IPS DF 6.9 (cell line): ENCODE measurements around the gene ELFN1.

Source experiments
- DNase-seq: peaks from one replicate; pipeline ENCODE4 v3.0.0-alpha.2; 2013; ENCODE audit warnings: low read depth, low spot score
- H3K27ac ChIP-seq: one replicate; pipeline ENCODE4 v1.5.1; 2013; ENCODE audit warnings: low read length, control low read depth
- H3K27me3 ChIP-seq: 2 replicates; pipeline ENCODE4 v1.6.1; 2013; ENCODE audit warnings: mild to moderate bottlenecking, low read length; ENCODE audit not compliant: control insufficient read depth, insufficient read depth
- H3K36me3 ChIP-seq: 2 replicates; pipeline ENCODE4 v1.6.1; 2013; ENCODE audit warnings: low read length; ENCODE audit not compliant: control insufficient read depth, insufficient read depth
- H3K4me1 ChIP-seq: 2 replicates; pipeline ENCODE4 v1.6.1; 2013; ENCODE audit warnings: low read length; ENCODE audit not compliant: control insufficient read depth, insufficient read depth
- H3K4me3 ChIP-seq: 2 replicates; pipeline ENCODE4 v1.5.1; 2013; ENCODE audit warnings: mild to moderate bottlenecking, low read length
- H3K9me3 ChIP-seq: 2 replicates; pipeline ENCODE4 v1.6.1; 2013; ENCODE audit warnings: low read length, inconsistent platforms; ENCODE audit not compliant: control insufficient read depth, insufficient read depth
- WGBS: extraction: QIAGEN DNeasy Blood & Tissue Kit; methylation state at CpG from one replicate; pipeline ENCODE4 v1.1.7; 2013; ENCODE audit warnings: mixed read lengths, missing lambda C conversion rate; ENCODE audit not compliant: insufficient read length, insufficient coverage; 5-methylcytosine and 5-hydroxymethylcytosine counted together

The ELFN1 gene

DNA sequence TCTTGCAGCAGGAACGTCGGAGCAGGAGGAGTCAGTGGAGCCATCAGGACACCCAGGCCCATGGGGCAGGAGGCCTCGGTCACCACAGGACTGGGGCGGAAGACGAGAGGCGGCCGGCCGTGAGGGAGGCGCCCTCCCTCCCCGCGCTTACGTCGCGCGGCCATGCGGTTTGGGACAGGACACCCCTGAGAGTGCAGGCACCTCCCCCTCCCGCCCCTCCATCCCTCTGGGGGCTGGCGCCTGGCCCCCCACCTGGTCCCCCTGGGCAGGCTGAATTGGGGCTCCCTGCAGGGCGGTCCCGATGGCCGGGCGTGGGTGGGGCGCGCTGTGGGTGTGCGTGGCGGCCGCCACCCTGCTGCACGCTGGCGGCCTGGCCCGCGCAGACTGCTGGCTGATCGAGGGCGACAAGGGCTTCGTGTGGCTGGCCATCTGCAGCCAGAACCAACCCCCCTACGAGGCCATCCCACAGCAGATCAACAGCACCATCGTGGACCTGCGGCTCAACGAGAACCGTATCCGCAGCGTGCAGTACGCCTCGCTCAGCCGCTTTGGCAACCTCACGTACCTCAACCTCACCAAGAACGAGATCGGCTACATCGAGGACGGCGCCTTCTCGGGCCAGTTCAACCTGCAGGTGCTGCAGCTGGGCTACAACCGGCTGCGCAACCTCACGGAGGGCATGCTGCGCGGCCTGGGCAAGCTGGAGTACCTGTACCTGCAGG, 74.4 kb downstream of the ELFN1 start:
- Histone ChIP-seq H3K27me3 (no peaks in the 10 kb centered on the region), H3K36me3 (peaks cover 4% of the 10 kb centered on the region; the same call in 1 of the 2 replicates), H3K4me3 (no peak overlapping the region), H3K4me1 (no peaks in the 10 kb centered on the region; the same call in 1 of the 2 replicates), H3K9me3 (no peaks in the 10 kb centered on the region), H3K27ac (no peak overlapping the region)
- WGBS: no CpG with 5 or more reads among the region's 56 CpGs
- DNase-seq: no peak

DNA sequence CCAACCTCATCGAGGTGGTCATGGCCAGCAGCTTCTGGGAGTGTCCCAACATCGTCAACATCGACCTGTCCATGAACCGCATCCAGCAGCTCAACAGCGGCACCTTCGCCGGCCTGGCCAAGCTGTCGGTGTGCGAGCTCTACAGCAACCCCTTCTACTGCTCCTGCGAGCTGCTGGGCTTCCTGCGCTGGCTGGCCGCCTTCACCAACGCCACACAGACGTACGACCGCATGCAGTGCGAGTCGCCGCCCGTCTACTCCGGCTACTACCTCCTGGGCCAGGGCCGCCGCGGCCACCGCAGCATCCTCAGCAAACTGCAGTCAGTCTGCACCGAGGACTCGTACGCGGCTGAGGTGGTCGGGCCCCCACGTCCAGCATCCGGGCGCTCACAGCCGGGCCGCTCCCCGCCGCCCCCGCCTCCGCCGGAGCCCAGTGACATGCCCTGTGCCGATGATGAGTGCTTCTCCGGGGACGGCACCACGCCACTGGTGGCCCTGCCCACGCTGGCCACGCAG, 75.0 kb downstream of the ELFN1 start:
- Histone ChIP-seq H3K9me3 (no peaks in the 10 kb centered on the region), H3K4me3 (no peak overlapping the region), H3K27ac (no peak overlapping the region), H3K4me1 (no peaks in the 10 kb centered on the region; the same call in 1 of the 2 replicates), H3K36me3 (peaks cover 4% of the 10 kb centered on the region; the same call in 1 of the 2 replicates), H3K27me3 (no peaks in the 10 kb centered on the region)
- WGBS: no CpG with 5 or more reads among the region's 46 CpGs
- DNase-seq: no peak

DNA sequence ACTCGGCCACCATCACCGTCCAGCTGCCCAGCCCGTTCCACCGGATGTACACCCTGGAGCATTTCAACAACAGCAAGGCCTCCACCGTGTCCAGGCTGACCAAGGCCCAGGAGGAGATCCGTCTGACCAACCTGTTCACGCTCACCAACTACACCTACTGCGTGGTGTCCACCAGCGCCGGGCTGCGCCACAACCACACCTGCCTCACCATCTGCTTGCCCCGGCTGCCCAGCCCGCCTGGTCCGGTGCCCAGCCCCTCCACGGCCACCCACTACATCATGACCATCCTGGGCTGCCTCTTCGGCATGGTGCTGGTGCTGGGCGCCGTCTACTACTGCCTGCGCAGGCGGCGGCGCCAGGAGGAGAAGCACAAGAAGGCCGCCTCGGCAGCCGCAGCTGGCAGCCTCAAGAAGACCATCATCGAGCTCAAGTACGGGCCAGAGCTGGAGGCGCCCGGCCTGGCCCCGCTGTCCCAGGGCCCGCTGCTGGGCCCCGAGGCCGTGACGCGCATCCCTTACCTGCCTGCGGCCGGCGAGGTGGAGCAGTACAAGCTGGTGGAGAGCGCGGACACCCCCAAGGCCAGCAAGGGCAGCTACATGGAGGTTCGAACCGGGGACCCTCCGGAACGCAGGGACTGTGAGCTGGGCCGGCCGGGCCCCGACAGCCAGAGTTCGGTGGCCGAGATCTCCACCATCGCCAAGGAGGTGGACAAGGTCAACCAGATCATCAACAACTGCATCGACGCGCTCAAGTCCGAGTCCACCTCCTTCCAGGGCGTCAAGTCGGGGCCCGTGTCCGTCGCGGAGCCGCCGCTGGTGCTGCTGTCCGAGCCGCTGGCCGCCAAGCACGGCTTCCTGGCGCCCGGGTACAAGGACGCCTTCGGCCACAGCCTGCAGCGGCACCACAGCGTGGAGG, 75.8 kb downstream of the ELFN1 start:
- Histone ChIP-seq H3K9me3 (no peaks in the 10 kb centered on the region), H3K27me3 (no peaks in the 10 kb centered on the region), H3K27ac (no peak overlapping the region), H3K36me3 (peaks cover 4% of the 10 kb centered on the region; the same call in 1 of the 2 replicates), H3K4me3 (no peak overlapping the region), H3K4me1 (no peaks in the 10 kb centered on the region; the same call in 1 of the 2 replicates)
- no CpG with 5 or more reads among the region's 72 CpGs for WGBS
- no peak for DNase-seq

DNA sequence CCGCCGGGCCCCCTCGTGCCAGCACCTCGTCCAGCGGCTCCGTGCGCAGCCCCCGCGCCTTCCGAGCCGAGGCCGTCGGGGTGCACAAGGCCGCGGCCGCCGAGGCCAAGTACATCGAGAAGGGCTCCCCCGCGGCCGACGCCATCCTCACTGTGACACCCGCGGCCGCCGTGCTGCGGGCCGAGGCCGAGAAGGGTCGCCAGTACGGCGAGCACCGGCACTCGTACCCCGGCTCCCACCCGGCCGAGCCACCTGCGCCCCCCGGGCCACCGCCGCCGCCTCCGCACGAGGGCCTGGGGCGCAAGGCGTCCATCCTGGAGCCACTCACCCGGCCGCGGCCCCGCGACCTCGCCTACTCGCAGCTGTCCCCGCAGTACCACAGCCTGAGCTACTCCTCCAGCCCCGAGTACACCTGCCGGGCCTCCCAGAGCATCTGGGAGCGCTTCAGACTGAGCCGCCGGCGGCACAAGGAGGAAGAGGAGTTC, 76.5 kb downstream of the ELFN1 start:
- no peaks in the 10 kb centered on the region; the same call in 1 of the 2 replicates for H3K4me1 ChIP-seq
- no peaks in the 10 kb centered on the region for H3K9me3 ChIP-seq
- peaks cover 4% of the 10 kb centered on the region; the same call in 1 of the 2 replicates for H3K36me3 ChIP-seq
- WGBS: no CpG with 5 or more reads among the region's 60 CpGs
- H3K4me3 ChIP-seq: no peak overlapping the region
- no peak overlapping the region for H3K27ac ChIP-seq
- no peaks in the 10 kb centered on the region for H3K27me3 ChIP-seq
- DNase-seq: no peak

DNA sequence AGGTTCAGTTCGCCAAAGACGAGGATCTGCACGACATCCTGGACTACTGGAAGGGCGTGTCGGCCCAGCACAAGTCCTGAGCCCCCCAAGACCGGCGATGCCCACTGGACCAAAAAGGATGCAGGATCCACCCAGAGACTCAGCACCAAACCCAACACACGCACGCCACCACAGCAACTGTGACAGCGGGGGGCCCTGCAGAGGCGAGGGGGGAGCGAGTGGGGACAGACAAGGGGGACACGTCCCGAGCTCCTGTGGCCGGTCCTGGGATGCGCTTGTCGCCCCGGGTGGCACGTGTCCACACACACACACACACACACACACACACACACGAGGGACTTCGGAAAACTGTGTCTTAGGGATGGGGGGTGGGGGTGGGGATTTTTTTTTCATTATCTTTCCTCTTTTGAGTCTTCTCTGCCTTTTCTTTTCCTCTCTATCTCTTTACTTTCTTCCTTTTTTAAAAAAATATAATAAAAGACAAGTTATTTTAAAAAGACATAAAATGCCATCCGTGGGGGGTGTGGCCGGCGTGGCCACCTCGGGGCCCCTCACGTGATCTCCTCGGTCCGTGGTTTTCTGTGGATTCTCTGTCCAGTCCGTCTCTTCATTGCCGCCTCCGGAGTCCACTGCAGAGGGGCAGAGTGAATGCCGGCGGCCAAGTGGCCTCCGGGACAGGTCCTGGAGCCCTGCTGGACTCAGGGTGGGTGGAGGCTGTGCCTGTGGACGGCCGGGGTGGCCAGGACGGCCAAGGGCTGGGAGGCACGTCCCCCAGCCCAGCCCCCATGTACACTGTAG, 77.1 kb downstream of the ELFN1 start:
- no peak overlapping the region for H3K4me3 ChIP-seq
- H3K9me3 ChIP-seq: no peaks in the 10 kb centered on the region
- no peaks in the 10 kb centered on the region for H3K27me3 ChIP-seq
- WGBS: no CpG with 5 or more reads among the region's 38 CpGs
- peaks cover 4% of the 10 kb centered on the region; the same call in 1 of the 2 replicates for H3K36me3 ChIP-seq
- no peak for DNase-seq
- H3K27ac ChIP-seq: no peak overlapping the region
- no peaks in the 10 kb centered on the region; the same call in 1 of the 2 replicates for H3K4me1 ChIP-seq

DNA sequence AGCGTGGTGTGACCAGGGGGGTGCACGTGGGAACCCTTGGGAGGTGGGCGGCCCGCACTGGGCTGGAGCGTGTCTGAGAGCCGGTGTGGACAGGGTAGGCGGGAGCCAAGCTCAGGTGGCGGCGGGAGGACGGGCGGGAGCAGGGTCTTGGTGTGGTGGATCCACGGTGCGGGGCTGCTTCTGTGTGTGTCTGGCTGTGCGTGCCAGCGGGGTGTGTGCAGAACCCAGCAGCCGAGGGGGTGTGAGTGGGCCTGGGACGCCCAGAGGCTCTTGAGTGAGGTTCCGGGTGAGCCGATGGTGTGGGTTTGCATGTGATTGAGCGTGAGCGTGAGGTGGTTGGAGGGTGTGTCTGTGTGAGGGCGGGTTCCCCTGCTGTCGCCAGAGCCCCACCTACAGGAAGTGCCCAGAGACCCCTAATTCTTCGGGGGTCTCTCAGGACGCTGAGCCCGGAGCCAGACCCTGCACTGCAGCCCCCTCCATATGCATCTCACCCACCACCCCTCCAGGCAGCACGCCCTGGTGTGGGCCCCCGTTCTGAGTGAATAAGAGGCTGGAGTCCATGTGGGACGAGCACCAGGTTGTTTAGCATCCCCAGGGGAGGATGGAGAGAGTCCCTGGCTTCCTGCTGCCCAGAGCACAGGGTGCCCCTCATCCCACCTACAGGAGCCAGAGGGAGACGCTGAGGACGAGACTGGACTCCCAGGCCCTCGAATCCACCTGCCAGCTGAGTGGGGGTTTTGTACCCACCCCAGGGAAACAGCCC, 78.2 kb downstream of the ELFN1 start:
- no peak overlapping the region for H3K27ac ChIP-seq
- H3K9me3 ChIP-seq: no peaks in the 10 kb centered on the region
- no peaks in the 10 kb centered on the region; the same call in 1 of the 2 replicates for H3K4me1 ChIP-seq
- H3K4me3 ChIP-seq: no peak overlapping the region
- H3K27me3 ChIP-seq: no peaks in the 10 kb centered on the region
- no peak for DNase-seq
- H3K36me3 ChIP-seq: peaks cover 4% of the 10 kb centered on the region; the same call in 1 of the 2 replicates
- WGBS: no CpG with 5 or more reads among the region's 32 CpGs

DNA sequence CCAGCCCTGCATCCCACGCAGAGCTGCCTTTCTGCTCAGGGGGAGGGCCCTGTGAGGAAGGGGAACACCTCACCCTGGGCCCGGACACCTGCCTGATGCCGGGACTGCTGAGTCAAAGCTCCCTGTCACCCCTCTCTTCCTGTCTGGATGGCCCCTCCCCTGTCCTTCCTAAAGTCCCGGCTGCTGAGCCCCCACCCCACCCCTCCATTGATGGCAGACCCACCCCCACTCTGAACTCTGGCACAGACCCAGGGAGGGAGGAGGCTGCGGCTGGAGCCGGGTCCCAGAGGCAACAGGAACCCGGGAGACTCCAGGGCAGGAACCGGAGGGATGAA, 78.7 kb downstream of the ELFN1 start:
- no CpG with 5 or more reads among the region's 8 CpGs for WGBS
- no peak overlapping the region for H3K4me3 ChIP-seq
- H3K36me3 ChIP-seq: peaks cover 4% of the 10 kb centered on the region; the same call in 1 of the 2 replicates
- H3K9me3 ChIP-seq: no peaks in the 10 kb centered on the region
- no peaks in the 10 kb centered on the region for H3K27me3 ChIP-seq
- H3K27ac ChIP-seq: no peak overlapping the region
- no peak for DNase-seq
- H3K4me1 ChIP-seq: no peaks in the 10 kb centered on the region; the same call in 1 of the 2 replicates

DNA sequence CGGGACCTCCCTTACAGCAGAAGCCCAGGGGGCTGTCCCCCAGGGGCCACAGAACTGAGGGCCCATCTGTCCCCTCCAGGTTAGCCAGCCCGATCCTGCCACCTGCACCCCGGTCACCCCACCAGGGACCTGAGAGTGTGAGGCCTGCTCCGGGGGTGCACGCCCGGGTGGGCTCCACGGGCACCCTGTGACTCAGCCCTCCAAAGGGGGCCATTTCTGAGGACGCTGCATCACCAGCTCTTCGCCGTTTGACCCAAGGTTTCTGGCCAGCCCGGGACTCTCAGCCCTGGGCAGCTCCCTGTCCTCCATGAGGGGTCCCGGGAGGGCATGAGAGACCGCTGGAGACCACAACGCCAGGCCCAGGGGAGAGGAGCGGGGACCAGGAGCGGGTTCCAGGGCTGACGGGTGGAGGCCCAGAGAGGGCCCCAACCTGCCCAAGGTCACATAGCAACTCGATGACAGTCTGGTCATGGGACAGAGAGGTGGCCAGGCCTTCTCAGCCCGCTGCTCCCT, 79.3 kb downstream of the ELFN1 start:
- Histone ChIP-seq H3K4me1 (no peaks in the 10 kb centered on the region; the same call in 1 of the 2 replicates), H3K4me3 (no peak overlapping the region), H3K27ac (no peak overlapping the region), H3K27me3 (no peaks in the 10 kb centered on the region), H3K9me3 (no peaks in the 10 kb centered on the region), H3K36me3 (peaks cover 4% of the 10 kb centered on the region; the same call in 1 of the 2 replicates)
- WGBS: no CpG with 5 or more reads among the region's 19 CpGs
- no peak for DNase-seq

DNA sequence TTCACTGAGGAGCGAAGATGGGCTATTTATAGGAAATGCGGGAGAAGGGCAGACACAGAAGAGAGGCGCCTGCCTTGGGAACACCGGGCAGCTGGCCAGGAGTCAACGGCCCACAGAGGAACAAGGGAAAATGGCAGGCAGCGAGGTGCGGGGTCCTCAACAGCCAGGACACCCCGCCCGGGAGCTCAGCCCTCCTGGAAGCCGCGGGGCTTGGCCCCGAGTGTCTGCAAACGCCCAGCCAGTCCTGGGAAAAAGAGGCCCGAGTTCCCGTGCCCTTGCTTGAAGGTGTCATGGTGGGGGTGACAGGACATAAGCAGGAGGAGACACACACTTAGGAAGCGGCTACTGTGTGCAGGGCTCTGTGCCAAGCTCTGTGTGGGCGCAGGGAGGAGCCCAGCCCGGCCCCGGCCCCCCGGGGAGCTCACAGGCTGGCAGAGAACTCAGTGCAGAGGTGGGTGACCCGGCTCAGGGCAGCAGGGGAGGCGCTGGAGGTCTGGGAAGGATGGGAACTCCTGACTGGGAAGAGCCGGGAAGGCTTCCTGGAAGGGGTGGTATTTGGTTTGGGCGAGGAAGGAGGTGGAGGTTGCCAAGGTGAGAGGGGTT, 79.9 kb downstream of the ELFN1 start:
- no peak overlapping the region for H3K27ac ChIP-seq
- no CpG with 5 or more reads among the region's 24 CpGs for WGBS
- H3K4me3 ChIP-seq: no peak overlapping the region
- no peaks in the 10 kb centered on the region for H3K9me3 ChIP-seq
- no peak for DNase-seq
- no peaks in the 10 kb centered on the region for H3K27me3 ChIP-seq
- peaks cover 1% of the 10 kb centered on the region; the same call in 1 of the 2 replicates for H3K36me3 ChIP-seq
- H3K4me1 ChIP-seq: no peaks in the 10 kb centered on the region; the same call in 1 of the 2 replicates
